ENCODE measurements around the gene BRD4.

Gene BRD4

DNA sequence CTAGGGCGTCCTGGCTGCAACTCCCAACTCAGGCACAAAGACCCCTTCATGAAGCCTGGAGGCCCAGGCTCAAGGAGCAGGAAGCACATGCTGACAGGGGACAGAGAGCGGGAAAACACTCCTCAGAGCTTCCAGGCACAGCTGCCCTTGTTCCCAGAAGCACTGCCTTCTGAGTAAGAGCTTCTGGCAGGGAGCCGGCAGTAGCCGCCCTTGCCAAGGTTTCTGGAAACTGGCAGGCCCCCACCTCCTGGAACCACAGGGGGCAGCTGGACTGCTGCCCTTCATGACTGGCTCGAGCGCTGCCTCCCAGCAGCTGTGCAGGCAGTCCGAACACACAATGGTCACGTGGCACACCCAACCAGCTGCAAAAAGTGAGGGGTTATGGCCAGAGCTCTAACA is 66.5 kb downstream of the BRD4 start:
- no peak overlapping the region for H3K23ac ChIP-seq (ENCODE audit: low read depth, low read length, poor library complexity)
- peaks cover 0 to 1% of the 10 kb centered on the region in 2 donors for H3K4me1 ChIP-seq (ENCODE audit: control insufficient read depth in 2 of 2, insufficient read depth in 1 of 2, low read depth in 1 of 2, low read length in 2 of 2)
- no peak for DNase-seq (ENCODE audit: low spot score)
- H2BK5ac ChIP-seq (ENCODE audit: low read length): no peak overlapping the region
- H2BK12ac ChIP-seq (ENCODE audit: low read length): no peak overlapping the region
- H3K18ac ChIP-seq (ENCODE audit: low read length): no peak overlapping the region
- H3K4me3 ChIP-seq (ENCODE audit: low read length in 2 of 2): no peak overlapping the region
- H3K79me1 ChIP-seq (ENCODE audit: low read depth, low read length): peaks cover 28% of the 10 kb centered on the region
- no peak overlapping the region for H4K8ac ChIP-seq (ENCODE audit: low read depth, low read length)
- H4K91ac ChIP-seq (ENCODE audit: low read depth, low read length, poor library complexity): no peak overlapping the region
- H3K9me3 ChIP-seq (replicated peaks in 1 of 2; ENCODE audit: control insufficient read depth in 2 of 2, insufficient read depth in 1 of 2, low read depth in 1 of 2, low read length in 2 of 2): no peaks in the 10 kb centered on the region
- no peak overlapping the region for H3K4me2 ChIP-seq (ENCODE audit: insufficient read depth, low read length, poor library complexity, severe bottlenecking)
- H2AFZ ChIP-seq (ENCODE audit: low read length): no peak overlapping the region
- no peak overlapping the region for H2AK5ac ChIP-seq (ENCODE audit: low read depth, low read length)
- no peak overlapping the region for H2BK120ac ChIP-seq (ENCODE audit: low read depth, low read length)
- no CpG with 5 or more reads among the region's 8 CpGs for WGBS, 2 donors (ENCODE audit: extremely low coverage in 2 of 2, insufficient read length in 2 of 2, insufficient replicate concordance in 1 of 2)
- H3K9ac ChIP-seq (ENCODE audit: low read depth, low read length, poor library complexity): no peak overlapping the region
- peaks cover 69 to 98% of the 10 kb centered on the region in 2 donors for H3K36me3 ChIP-seq (replicated peaks in 1 of 2; ENCODE audit: control insufficient read depth in 2 of 2, insufficient read depth in 2 of 2, low read length in 2 of 2)
- no peak overlapping the region for H3K27ac ChIP-seq (replicated peaks; ENCODE audit: low read length)
- no peak overlapping the region for H3K4ac ChIP-seq (ENCODE audit: low read length)
- H2BK15ac ChIP-seq (ENCODE audit: low read length): no peak overlapping the region
- no peaks in the 10 kb centered on the region for H3K27me3 ChIP-seq (ENCODE audit: control insufficient read depth in 3 of 3, insufficient read depth in 3 of 3, low read depth in 1 of 3, low read length in 3 of 3)
- no peak overlapping the region for H3K14ac ChIP-seq (ENCODE audit: low read length)

DNA sequence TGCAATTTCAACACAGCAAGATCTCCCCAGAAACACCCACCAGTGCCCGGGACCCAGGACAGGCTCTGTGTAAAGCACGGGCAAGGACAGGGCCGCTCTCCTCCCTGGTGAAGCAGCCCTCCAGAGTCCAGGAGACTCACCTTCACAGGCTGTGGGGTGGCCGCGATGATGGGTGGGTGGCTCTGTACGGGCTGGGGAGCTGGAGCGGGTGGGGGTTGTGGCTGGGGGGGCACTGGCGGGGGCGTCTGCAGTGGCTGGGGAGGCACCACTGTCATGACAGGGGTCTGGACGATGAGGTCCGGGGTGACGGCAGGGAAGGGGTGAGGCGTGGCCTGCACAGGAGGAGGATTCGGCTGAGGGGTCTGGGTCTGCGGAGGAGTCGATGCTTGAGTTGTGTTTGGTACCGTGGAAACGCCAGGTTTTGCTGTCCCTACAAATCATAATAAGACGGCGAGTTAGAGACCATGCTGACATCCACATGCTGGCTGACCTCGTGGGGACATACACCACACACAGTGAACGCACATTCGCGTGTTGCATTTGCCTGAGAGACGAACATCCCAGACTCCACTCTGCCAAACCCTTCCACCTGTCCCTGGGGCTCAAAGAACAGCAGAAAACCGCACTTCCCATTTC is 67.0 kb downstream of the BRD4 start:
- H3K36me3 ChIP-seq (replicated peaks in 1 of 2; ENCODE audit: control insufficient read depth in 2 of 2, insufficient read depth in 2 of 2, low read length in 2 of 2): peaks cover 69 to 98% of the 10 kb centered on the region in 2 donors
- WGBS, 2 donors (ENCODE audit: extremely low coverage in 2 of 2, insufficient read length in 2 of 2, insufficient replicate concordance in 1 of 2): no CpG with 5 or more reads among the region's 26 CpGs
- no peaks in the 10 kb centered on the region for H3K27me3 ChIP-seq (ENCODE audit: control insufficient read depth in 3 of 3, insufficient read depth in 3 of 3, low read depth in 1 of 3, low read length in 3 of 3)
- H3K23ac ChIP-seq (ENCODE audit: low read depth, low read length, poor library complexity): no peak overlapping the region
- H3K9me3 ChIP-seq (replicated peaks in 1 of 2; ENCODE audit: control insufficient read depth in 2 of 2, insufficient read depth in 1 of 2, low read depth in 1 of 2, low read length in 2 of 2): no peaks in the 10 kb centered on the region
- H2BK12ac ChIP-seq (ENCODE audit: low read length): no peak overlapping the region
- H2BK5ac ChIP-seq (ENCODE audit: low read length): no peak overlapping the region
- H2BK120ac ChIP-seq (ENCODE audit: low read depth, low read length): no peak overlapping the region
- H4K91ac ChIP-seq (ENCODE audit: low read depth, low read length, poor library complexity): no peak overlapping the region
- no peak overlapping the region for H3K4me2 ChIP-seq (ENCODE audit: insufficient read depth, low read length, poor library complexity, severe bottlenecking)
- no peak overlapping the region for H2BK15ac ChIP-seq (ENCODE audit: low read length)
- no peak overlapping the region for H3K4me3 ChIP-seq (ENCODE audit: low read length in 2 of 2)
- no peak overlapping the region for H3K4ac ChIP-seq (ENCODE audit: low read length)
- H2AFZ ChIP-seq (ENCODE audit: low read length): no peak overlapping the region
- no peak overlapping the region for H3K27ac ChIP-seq (replicated peaks; ENCODE audit: low read length)
- H2AK5ac ChIP-seq (ENCODE audit: low read depth, low read length): no peak overlapping the region
- no peak overlapping the region for H3K18ac ChIP-seq (ENCODE audit: low read length)
- no peak for DNase-seq (ENCODE audit: low spot score)
- H3K4me1 ChIP-seq (ENCODE audit: control insufficient read depth in 2 of 2, insufficient read depth in 1 of 2, low read depth in 1 of 2, low read length in 2 of 2): peaks cover 0 to 1% of the 10 kb centered on the region in 2 donors
- no peak overlapping the region for H4K8ac ChIP-seq (ENCODE audit: low read depth, low read length)
- no peak overlapping the region for H3K9ac ChIP-seq (ENCODE audit: low read depth, low read length, poor library complexity)
- no peak overlapping the region for H3K14ac ChIP-seq (ENCODE audit: low read length)
- H3K79me1 ChIP-seq (ENCODE audit: low read depth, low read length): peaks cover 23% of the 10 kb centered on the region

DNA sequence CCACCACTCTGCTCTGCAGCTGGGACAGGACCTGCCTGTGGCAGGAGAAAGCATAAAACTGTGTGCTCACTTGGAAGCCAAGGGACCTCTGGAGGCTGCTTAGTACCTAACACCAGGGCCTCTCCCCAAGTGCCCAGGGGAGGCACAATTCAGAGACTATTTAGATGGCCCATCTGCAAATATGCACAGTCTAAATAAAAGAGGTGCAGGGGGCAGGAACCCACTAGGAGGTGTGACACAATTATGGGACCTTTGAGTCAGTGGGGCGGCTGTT is 67.5 kb downstream of the BRD4 start:
- Histone ChIP-seq H3K79me1 (ENCODE audit: low read depth, low read length) (peaks cover 21% of the 10 kb centered on the region), H3K4me1 (ENCODE audit: control insufficient read depth in 2 of 2, insufficient read depth in 1 of 2, low read depth in 1 of 2, low read length in 2 of 2) (peaks cover 0 to 1% of the 10 kb centered on the region in 2 donors), H3K4ac (ENCODE audit: low read length) (no peak overlapping the region), H2AK5ac (ENCODE audit: low read depth, low read length) (no peak overlapping the region), H3K27me3 (ENCODE audit: control insufficient read depth in 3 of 3, insufficient read depth in 3 of 3, low read depth in 1 of 3, low read length in 3 of 3) (no peaks in the 10 kb centered on the region), H3K18ac (ENCODE audit: low read length) (no peak overlapping the region), H3K27ac (replicated peaks; ENCODE audit: low read length) (no peak overlapping the region), H3K4me2 (ENCODE audit: insufficient read depth, low read length, poor library complexity, severe bottlenecking) (no peak overlapping the region), H2BK120ac (ENCODE audit: low read depth, low read length) (no peak overlapping the region), H3K9me3 (replicated peaks in 1 of 2; ENCODE audit: control insufficient read depth in 2 of 2, insufficient read depth in 1 of 2, low read depth in 1 of 2, low read length in 2 of 2) (no peaks in the 10 kb centered on the region), H3K9ac (ENCODE audit: low read depth, low read length, poor library complexity) (no peak overlapping the region), H4K8ac (ENCODE audit: low read depth, low read length) (no peak overlapping the region), H2BK15ac (ENCODE audit: low read length) (no peak overlapping the region), H2BK12ac (ENCODE audit: low read length) (no peak overlapping the region), H2AFZ (ENCODE audit: low read length) (no peak overlapping the region), H3K23ac (ENCODE audit: low read depth, low read length, poor library complexity) (no peak overlapping the region), H3K36me3 (replicated peaks in 1 of 2; ENCODE audit: control insufficient read depth in 2 of 2, insufficient read depth in 2 of 2, low read length in 2 of 2) (peaks cover 69 to 98% of the 10 kb centered on the region in 2 donors), H4K91ac (ENCODE audit: low read depth, low read length, poor library complexity) (no peak overlapping the region), H3K4me3 (ENCODE audit: low read length in 2 of 2) (no peak overlapping the region), H2BK5ac (ENCODE audit: low read length) (no peak overlapping the region), H3K14ac (ENCODE audit: low read length) (no peak overlapping the region)
- DNase-seq (ENCODE audit: low spot score): no peak
- no CpG with 5 or more reads among the region's 1 CpG for WGBS, 2 donors (ENCODE audit: extremely low coverage in 2 of 2, insufficient read length in 2 of 2, insufficient replicate concordance in 1 of 2)

DNA sequence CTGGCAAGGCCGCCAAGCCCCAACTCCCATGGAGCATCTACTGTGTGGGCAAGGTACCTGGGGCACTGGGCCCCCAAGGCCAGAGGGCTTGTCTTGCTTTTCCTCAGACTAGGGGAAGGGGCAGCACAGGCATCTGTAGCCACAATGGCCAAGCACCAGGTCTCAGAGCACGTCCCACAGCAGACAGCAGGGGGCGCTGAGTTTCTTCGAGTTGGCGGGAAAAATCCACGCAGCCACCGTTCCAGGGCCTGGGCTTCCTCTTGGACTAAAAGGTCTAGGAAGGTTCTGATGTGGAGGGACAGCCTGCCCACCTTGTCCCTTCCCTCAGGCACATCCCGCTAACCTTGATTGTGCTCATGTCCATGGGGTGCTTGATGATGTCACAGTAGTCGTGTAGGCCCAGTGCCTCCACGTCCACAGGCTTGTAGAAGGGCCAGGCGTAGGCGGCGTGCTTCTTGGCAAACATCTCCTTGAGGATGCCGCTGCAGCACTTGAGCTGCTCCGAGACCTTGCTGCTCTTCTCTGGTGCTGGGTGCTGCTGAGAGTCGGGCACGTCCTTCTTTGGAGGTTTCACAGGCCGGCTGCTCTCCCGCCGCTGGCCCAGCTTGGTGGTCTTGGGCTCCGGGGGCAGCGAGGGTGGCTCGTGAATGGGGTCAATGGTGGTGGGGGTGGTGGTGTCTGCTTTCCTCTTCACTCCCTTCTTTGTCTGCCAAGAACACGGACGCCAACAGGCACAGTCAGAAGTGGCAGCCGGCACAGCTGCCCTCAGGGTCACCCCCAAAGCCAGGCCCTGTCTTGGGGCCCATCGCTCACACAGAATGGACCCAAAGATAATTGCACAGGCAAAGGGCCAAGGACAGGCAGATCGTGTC is 68.0 kb downstream of the BRD4 start:
- Histone ChIP-seq H4K91ac (ENCODE audit: low read depth, low read length, poor library complexity) (no peak overlapping the region), H2BK15ac (ENCODE audit: low read length) (no peak overlapping the region), H3K9ac (ENCODE audit: low read depth, low read length, poor library complexity) (no peak overlapping the region), H3K14ac (ENCODE audit: low read length) (no peak overlapping the region), H2BK12ac (ENCODE audit: low read length) (peak overlapping the region; percentile 53), H3K4me1 (ENCODE audit: control insufficient read depth in 2 of 2, insufficient read depth in 1 of 2, low read depth in 1 of 2, low read length in 2 of 2) (peaks cover 0 to 1% of the 10 kb centered on the region in 2 donors), H3K23ac (ENCODE audit: low read depth, low read length, poor library complexity) (peak overlapping the region; percentile 80), H3K4ac (ENCODE audit: low read length) (no peak overlapping the region), H3K9me3 (replicated peaks in 1 of 2; ENCODE audit: control insufficient read depth in 2 of 2, insufficient read depth in 1 of 2, low read depth in 1 of 2, low read length in 2 of 2) (no peaks in the 10 kb centered on the region), H3K36me3 (replicated peaks in 1 of 2; ENCODE audit: control insufficient read depth in 2 of 2, insufficient read depth in 2 of 2, low read length in 2 of 2) (peaks cover 74 to 98% of the 10 kb centered on the region in 2 donors), H3K27me3 (ENCODE audit: control insufficient read depth in 3 of 3, insufficient read depth in 3 of 3, low read depth in 1 of 3, low read length in 3 of 3) (no peaks in the 10 kb centered on the region), H3K4me3 (ENCODE audit: low read length in 2 of 2) (no peak overlapping the region), H3K27ac (replicated peaks; ENCODE audit: low read length) (no peak overlapping the region), H4K8ac (ENCODE audit: low read depth, low read length) (no peak overlapping the region), H3K79me1 (ENCODE audit: low read depth, low read length) (peaks cover 23% of the 10 kb centered on the region), H2AK5ac (ENCODE audit: low read depth, low read length) (no peak overlapping the region), H2AFZ (ENCODE audit: low read length) (no peak overlapping the region), H2BK5ac (ENCODE audit: low read length) (peak overlapping the region; percentile 17), H3K4me2 (ENCODE audit: insufficient read depth, low read length, poor library complexity, severe bottlenecking) (no peak overlapping the region), H3K18ac (ENCODE audit: low read length) (no peak overlapping the region), H2BK120ac (ENCODE audit: low read depth, low read length) (no peak overlapping the region)
- peak; percentile 68 for DNase-seq (ENCODE audit: low spot score)
- no CpG with 5 or more reads among the region's 28 CpGs for WGBS, 2 donors (ENCODE audit: extremely low coverage in 2 of 2, insufficient read length in 2 of 2, insufficient replicate concordance in 1 of 2)
